NCI-H524 (cell line): ENCODE data around the gene EFNA1.

ENCODE experiments used
- DNase-seq, 2 experiments: peaks; one replicate each; lab custom pipeline; 2025; lab: John Stamatoyannopoulos, UW

The EFNA1 gene

GRCh38 chr1:155174324-155175280 is 46.9 kb downstream of the EFNA1 start:
- peak in 1 of 2 experiments; percentile 61 for DNase-seq

- DNase-seq: no peak
These were observed 47.7 kb downstream of the EFNA1 start for GRCh38 chr1:155175281-155175926.

GRCh38 chr1:155175927-155176371 is 48.3 kb downstream of the EFNA1 start:
- no peak for DNase-seq

DNA sequence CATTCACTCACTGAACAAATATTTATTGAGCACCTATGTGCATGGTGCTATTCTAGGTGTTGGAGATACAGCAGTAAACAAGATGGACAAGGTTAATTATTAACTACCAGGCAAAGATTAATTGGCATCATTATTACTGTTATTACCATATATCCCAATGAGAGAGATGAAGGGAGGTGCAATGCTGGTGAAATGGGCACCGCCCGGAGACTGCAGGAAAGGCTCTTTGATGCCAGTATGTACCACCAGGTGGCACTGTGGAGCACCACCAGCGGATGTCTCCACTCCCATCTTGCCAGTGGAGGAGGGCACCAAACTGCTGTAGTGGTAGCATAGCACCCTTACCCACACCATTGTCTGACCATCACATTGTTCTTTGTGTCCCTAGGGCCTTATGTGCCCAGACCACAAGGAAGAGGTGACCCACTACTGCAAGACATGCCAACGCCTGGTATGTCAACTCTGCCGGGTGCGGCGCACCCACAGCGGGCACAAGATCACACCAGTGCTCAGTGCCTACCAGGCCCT is 48.9 kb downstream of the EFNA1 start:
- peak; percentile 35 to 59 for DNase-seq

DNA sequence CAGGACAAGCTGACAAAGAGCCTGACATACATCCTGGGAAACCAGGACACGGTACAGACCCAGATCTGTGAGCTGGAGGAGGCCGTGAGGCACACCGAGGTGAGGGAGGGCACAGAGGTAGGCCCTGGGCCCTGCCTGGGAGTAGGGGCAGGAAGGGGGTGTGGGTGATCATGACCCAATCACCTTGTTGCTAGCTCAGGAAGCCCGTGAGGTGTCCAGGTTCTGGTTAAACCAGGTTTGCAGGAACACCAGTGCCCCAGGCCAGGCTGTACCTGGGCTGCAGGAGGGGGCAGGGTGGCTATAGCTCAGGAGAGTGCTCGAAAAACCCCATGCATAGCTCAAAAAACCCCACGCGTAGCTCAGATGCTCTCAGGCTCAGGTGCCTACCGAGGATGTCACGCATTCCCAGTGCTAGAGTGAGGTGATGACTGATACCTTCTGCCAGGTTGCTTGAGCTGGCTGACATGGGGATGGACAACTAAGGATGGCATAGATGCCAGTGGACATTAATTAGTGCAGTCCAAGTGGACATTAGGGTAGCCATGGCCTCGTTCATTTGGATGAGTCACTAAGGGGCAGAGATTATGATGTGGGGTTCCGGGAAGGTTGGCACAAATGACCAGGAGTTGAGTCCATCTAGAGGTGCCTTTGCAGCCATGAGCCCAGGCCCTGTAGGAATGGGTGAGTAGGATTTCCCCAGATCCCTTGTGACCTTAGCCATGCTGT is 49.7 kb downstream of the EFNA1 start:
- DNase-seq: no peak

- DNase-seq: no peak
These were observed 50.2 kb downstream of the EFNA1 start for GRCh38 chr1:155177918-155178281.

GRCh38 chr1:155178441-155179111 is 50.9 kb downstream of the EFNA1 start:
- DNase-seq: no peak

DNA sequence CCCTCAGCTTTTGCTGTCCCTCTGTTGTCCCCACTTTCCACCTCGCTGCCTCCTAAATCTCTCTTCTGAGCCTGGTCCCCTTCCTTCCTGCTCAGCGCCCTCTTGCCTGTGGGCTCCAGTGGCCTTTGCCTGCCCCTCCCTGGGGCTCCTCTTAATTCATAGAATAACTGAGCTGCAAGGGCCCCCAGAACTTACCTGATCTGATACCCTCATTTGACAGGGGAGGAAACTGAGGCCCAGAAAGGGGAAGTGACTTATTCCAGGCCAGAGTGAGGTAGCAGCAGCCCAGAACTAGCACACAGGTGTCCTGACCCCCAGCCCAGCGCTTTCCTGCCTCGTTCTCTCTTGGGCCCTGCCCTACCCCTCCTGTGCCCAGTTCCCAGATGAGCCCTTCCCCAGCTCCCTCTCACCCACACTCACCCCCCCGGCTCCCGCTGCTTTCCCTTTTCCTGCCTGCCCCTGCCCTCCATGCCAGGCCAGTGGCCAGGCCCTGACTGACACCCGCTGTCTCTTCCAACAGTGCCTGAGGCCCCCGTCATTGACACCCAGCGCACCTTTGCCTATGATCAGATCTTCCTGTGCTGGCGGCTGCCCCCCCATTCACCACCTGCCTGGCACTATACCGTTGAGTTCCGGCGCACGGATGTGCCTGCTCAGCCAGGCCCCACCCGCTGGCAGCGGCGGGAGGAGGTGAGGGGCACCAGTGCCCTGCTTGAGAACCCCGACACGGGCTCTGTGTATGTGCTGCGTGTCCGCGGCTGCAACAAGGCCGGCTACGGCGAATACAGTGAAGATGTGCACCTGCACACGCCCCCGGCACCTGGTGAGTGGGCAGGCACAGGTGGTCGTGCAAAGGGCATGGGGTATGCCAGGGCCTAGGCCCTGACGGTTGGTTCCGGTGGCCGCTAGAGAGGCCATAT is 51.7 kb downstream of the EFNA1 start:
- no peak for DNase-seq

DNA sequence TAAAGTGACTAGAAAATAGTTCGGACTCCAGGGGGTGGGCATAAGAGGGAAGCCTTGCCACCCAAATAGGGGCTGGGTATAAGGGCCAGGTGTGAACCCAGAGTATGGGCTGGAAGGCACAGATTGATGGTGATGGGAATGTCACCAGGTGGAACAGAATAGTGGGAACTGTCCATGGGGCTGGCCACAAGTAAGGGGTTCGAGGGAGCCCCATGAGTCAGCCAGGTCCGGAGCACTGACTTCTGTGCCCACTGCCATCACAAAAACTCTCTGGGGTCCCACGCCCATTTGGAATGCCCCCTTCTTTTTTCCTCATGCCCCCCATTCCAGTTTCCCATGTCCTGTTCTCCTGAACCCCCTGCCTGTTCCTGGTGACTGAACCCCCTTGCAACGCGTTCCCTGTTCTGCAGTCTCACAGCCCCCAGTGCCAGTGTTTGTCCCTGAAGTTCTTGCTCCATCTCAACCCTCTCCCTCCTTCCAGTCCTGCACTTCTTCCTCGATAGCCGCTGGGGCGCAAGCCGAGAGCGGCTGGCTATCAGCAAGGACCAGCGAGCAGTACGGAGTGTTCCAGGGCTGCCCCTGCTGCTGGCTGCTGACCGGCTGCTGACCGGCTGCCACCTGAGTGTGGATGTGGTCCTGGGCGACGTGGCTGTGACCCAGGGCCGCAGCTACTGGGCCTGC is 53.8 kb downstream of the EFNA1 start:
- no peak for DNase-seq

GRCh38 chr1:155182052-155182550 is 54.4 kb downstream of the EFNA1 start:
- DNase-seq: no peak

DNA sequence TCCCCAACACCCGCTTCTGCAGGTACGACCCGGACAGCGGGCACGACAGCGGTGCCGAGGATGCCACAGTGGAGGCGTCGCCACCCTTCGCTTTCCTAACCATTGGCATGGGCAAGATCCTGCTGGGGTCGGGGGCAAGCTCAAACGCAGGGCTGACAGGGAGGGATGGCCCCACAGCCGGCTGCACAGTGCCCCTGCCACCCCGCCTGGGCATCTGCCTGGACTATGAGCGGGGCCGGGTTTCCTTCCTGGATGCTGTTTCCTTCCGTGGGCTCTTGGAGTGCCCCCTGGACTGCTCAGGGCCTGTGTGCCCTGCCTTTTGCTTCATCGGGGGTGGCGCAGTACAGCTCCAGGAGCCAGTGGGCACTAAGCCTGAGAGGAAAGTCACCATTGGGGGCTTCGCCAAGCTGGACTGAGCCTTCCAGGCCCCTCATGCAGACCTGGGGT is 56.1 kb downstream of the EFNA1 start:
- no peak for DNase-seq

DNA sequence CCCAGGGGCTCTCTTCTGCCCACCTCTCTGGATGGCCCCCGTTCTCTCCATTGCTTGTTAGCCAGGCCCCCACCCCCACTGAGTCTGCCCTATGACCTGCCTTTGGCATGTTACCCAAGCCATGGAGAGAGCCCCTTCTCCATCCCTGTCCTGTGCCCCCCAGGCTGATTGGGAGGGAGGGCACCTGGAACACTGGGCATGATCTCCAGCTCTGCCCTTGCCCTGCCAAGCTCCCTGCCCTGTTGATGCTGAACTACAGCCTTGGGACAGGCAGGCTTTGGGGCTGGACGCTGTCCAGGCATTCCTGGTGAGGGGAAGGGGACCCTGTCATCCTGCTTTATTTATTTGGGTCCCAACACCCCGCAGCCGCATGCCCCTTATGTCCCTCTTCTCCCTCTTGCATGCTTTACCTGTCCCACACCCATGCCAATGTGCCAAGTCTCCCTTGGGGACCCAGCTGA is 56.7 kb downstream of the EFNA1 start:
- DNase-seq: no peak
